GM13976 (cell line): Measurements from ENCODE around the gene EPM2A.

Experiments
- DNase-seq: peaks from one replicate; pipeline ENCODE4 v3.0.0; 2012; ENCODE audit warnings: low spot score
- CTCF ChIP-seq: IDR thresholded peaks from 2 replicates; pipeline ENCODE4 v1.5.1; 2012; ENCODE audit warnings: borderline replicate concordance, mild to moderate bottlenecking; ENCODE audit not compliant: insufficient read depth; ENCODE audit errors: extremely low read depth, missing control alignments, control extremely low read depth
- in situ Hi-C: fragments of 300-500 bp; cut with MboI; formaldehyde crosslinking; loops from one replicate; pipeline ENCODE4 v1.12.0; 2022; ENCODE audit warnings: low sequenced_read_pairs, mixed read lengths, inconsistent platforms; ENCODE audit not compliant: unreplicated experiment

Gene EPM2A

GRCh38 chr6:145603991-145604390, 131.3 kb downstream of the EPM2A start:
- no peak for DNase-seq
- TF ChIP-seq CTCF, result no peak
- in situ Hi-C loops, result no loop called here

- TF ChIP-seq CTCF, result no peak
- in situ Hi-C loops, result no loop called here
- no peak for DNase-seq
Measured at GRCh38 chr6:145603424-145603833, 131.9 kb downstream of the EPM2A start.

GRCh38 chr6:145602726-145603326, 132.5 kb downstream of the EPM2A start:
- no peak for DNase-seq
- TF ChIP-seq CTCF, result no peak
- in situ Hi-C loops, result no loop called here

GRCh38 chr6:145601397-145601796, 133.9 kb downstream of the EPM2A start:
- no peak for TF ChIP-seq CTCF
- no peak for DNase-seq
- in situ Hi-C loops, result no loop called here

- DNase-seq, result no peak
- in situ Hi-C loops, result no loop called here
- no peak for TF ChIP-seq CTCF
Measured at GRCh38 chr6:145600299-145600698, 135.0 kb downstream of the EPM2A start.

- DNase-seq, result no peak
- TF ChIP-seq CTCF, result no peak
- in situ Hi-C loops, result no loop called here
Measured at GRCh38 chr6:145588981-145589380, 146.3 kb downstream of the EPM2A start.
